NT2/D1 (cell line): ENCODE measurements around the gene TOP3B.

ENCODE experiments used
- SUZ12 ChIP-seq: IDR thresholded peaks from 2 replicates; pipeline ENCODE4 v1.6.1; 2011; ENCODE audit not compliant: insufficient read length, insufficient read depth; ENCODE audit errors: extremely low read depth
- ZNF274 ChIP-seq: IDR thresholded peaks from 2 replicates; pipeline ENCODE4 v1.6.1; 2011; ENCODE audit warnings: mild to moderate bottlenecking, low read depth, low read length

DNA sequence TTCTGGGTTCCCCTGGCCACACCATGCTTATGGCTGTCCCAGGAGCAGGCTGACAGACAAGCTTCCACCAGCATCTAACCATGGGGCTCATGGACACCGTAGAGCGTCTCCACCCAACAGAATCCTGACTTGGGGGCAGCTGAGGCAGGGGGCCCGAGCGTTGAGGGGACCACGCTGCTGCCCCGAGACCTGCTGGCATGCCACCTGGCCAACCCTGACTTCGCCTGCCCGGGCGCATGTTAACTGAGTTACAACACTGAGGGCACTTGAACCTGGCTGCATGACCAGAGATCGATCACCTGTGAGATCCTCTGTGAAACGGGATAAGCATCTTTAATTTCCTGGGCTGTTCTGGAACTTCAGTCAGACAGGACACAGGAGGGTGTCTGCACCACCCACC lies 43.7 kb downstream of the TOP3B start:
- no peak for TF ChIP-seq SUZ12
- no peak for TF ChIP-seq ZNF274
